ENCODE results near the gene CUEDC1. TPM values are rescaled to one million over a fixed set of nuclear protein-coding genes. Genes with fewer than 3 reads are reported as not detected.

CUEDC1 gene
- total and polyA plus RNA-seq, 2 donors (not counting 1 experiment from before 2014, with no cell fraction given) = 0.57 TPM; not detected in 1

- ChIA-PET POLR2A (interaction anchor here (1.3 kb wide), 1 partner anchor 78 kb away, joined by 3 read pairs; no protein-coding TSS in a partner anchor), CTCF (interaction anchor here (0.6 to 3.4 kb wide), 15 partner anchors 10 to 194 kb away, joined by 3 to 40 read pairs (median 3); no protein-coding TSS in a partner anchor)
- Mint-ChIP-seq H3K4me3 (no peak overlapping the region), H3K9me3 (ENCODE audit: insufficient read depth) (no peaks in the 10 kb centered on the region), H3K4me1 (no peaks in the 10 kb centered on the region), H3K27me3 (peaks cover 41% of the 10 kb centered on the region), H3K27ac (no peak overlapping the region)
- no peaks in the 10 kb centered on the region for H4K20me1 ChIP-seq (ENCODE audit: control insufficient read depth, insufficient read depth, low read length, poor library complexity, severe bottlenecking)
- H3K4me3 ChIP-seq (ENCODE audit: control extremely low read depth in 1 of 5, extremely low read depth in 1 of 5, insufficient read depth in 1 of 5, low read depth in 2 of 5, low read length in 4 of 5) = no peak overlapping the region
- no peaks in the 10 kb centered on the region for H3K36me3 ChIP-seq (replicated peaks in 1 of 2; ENCODE audit: control extremely low read depth in 1 of 2, control insufficient read depth in 1 of 2, extremely low read depth in 1 of 2, insufficient read depth in 2 of 2, low read length in 1 of 2)
- no peaks in the 10 kb centered on the region for H3K79me2 ChIP-seq (ENCODE audit: control insufficient read depth, insufficient read depth, low read length)
- H3K4me1 ChIP-seq (ENCODE audit: control insufficient read depth in 2 of 2, insufficient read depth in 2 of 2, low read length in 2 of 2) = no peaks in the 10 kb centered on the region
- no peak for ATAC-seq (ENCODE audit: low read depth)
- peaks cover 0 to 28% (median 15%) of the 10 kb centered on the region in 4 experiments for H3K27me3 ChIP-seq (replicated peaks in 1 of 4; ENCODE audit: control extremely low read depth in 1 of 4, control insufficient read depth in 3 of 4, insufficient read depth in 4 of 4, low read length in 3 of 4)
- no peaks in the 10 kb centered on the region for H3K9me3 ChIP-seq (ENCODE audit: control extremely low read depth in 1 of 3, control insufficient read depth in 2 of 3, insufficient read depth in 1 of 3, low read length in 2 of 3)
- H3K4me2 ChIP-seq (replicated peaks; ENCODE audit: low read depth, low read length, poor library complexity, severe bottlenecking) = no peak overlapping the region
- no peak overlapping the region for H2AFZ ChIP-seq (ENCODE audit: insufficient read depth, low read depth, low read length, poor library complexity, severe bottlenecking)
- DNase-seq = no peak
- intact Hi-C loops (cut with micrococcal nuclease) = no loop called here
- no peak overlapping the region for H3K9ac ChIP-seq (ENCODE audit: low read length)
- 100% methylated on average over 2 of the region's 5 CpGs for WGBS (ENCODE audit: insufficient coverage)
- no peak overlapping the region for H3K27ac ChIP-seq (ENCODE audit: low read length in 2 of 2)
- TF ChIP-seq, protein P1, sequence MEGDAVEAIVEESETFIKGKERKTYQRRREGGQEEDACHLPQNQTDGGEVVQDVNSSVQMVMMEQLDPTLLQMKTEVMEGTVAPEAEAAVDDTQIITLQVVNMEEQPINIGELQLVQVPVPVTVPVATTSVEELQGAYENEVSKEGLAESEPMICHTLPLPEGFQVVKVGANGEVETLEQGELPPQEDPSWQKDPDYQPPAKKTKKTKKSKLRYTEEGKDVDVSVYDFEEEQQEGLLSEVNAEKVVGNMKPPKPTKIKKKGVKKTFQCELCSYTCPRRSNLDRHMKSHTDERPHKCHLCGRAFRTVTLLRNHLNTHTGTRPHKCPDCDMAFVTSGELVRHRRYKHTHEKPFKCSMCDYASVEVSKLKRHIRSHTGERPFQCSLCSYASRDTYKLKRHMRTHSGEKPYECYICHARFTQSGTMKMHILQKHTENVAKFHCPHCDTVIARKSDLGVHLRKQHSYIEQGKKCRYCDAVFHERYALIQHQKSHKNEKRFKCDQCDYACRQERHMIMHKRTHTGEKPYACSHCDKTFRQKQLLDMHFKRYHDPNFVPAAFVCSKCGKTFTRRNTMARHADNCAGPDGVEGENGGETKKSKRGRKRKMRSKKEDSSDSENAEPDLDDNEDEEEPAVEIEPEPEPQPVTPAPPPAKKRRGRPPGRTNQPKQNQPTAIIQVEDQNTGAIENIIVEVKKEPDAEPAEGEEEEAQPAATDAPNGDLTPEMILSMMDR (IDR thresholded peaks at IDR 0.05) = no peak
- TF ChIP-seq EZH2 (IDR thresholded peaks at IDR 0.05; ENCODE audit: borderline replicate concordance, insufficient read depth, low read depth, low read length, poor library complexity, severe bottlenecking) = no peak
Observed at GRCh38 chr17:57918017-57918895, 37.0 kb downstream of the CUEDC1 start.

Measured in B cell (primary cell).